CD4-positive, alpha-beta T cell treated with Interleukin-17A for 4 hours (primary cell): ENCODE data around the gene RASAL2.
"Not testable (repeated sequence)": the region's sequence is repeated elsewhere in the genome, so short reads cannot be mapped to it uniquely, and the experiment has no call there.

Experiments
- DNase-seq: peaks from one replicate; pipeline ENCODE4 v3.0.0-alpha.2; 2020; ENCODE audit warnings: mixed read lengths

Gene RASAL2

GRCh38 chr1:178120520-178121052 lies 26.7 kb downstream of the RASAL2 start:
- not testable (repeated sequence) for DNase-seq

- DNase-seq, result no peak
Measured at GRCh38 chr1:178121883-178122282, 28.0 kb downstream of the RASAL2 start.

GRCh38 chr1:178122283-178122682 lies 28.4 kb downstream of the RASAL2 start:
- DNase-seq, result no peak

GRCh38 chr1:178124115-178124514 lies 30.2 kb downstream of the RASAL2 start:
- no peak for DNase-seq

GRCh38 chr1:178126261-178126660 lies 32.4 kb downstream of the RASAL2 start:
- DNase-seq, result no peak

GRCh38 chr1:178126741-178127185 lies 32.9 kb downstream of the RASAL2 start:
- DNase-seq, result no peak

GRCh38 chr1:178127482-178128191 lies 33.7 kb downstream of the RASAL2 start:
- DNase-seq, result no peak

GRCh38 chr1:178133239-178133989 lies 39.5 kb downstream of the RASAL2 start:
- DNase-seq, result no peak

GRCh38 chr1:178134061-178134460 lies 40.2 kb downstream of the RASAL2 start:
- no peak for DNase-seq

- DNase-seq, result no peak
Measured at GRCh38 chr1:178137238-178137637, 43.3 kb downstream of the RASAL2 start.

GRCh38 chr1:178142806-178143205 lies 48.9 kb downstream of the RASAL2 start:
- no peak for DNase-seq

- DNase-seq, result no peak
Measured at GRCh38 chr1:178143730-178144690, 50.1 kb downstream of the RASAL2 start.

GRCh38 chr1:178145605-178146004 lies 51.7 kb downstream of the RASAL2 start:
- no peak for DNase-seq

GRCh38 chr1:178146436-178146835 lies 52.5 kb downstream of the RASAL2 start:
- DNase-seq, result no peak

- no peak for DNase-seq
Measured at GRCh38 chr1:178150610-178151009, 56.7 kb downstream of the RASAL2 start.

GRCh38 chr1:178151831-178152230 lies 57.9 kb downstream of the RASAL2 start:
- no peak for DNase-seq

- DNase-seq, result no peak
Measured at GRCh38 chr1:178155481-178156255, 61.8 kb downstream of the RASAL2 start.

GRCh38 chr1:178160736-178161475 lies 67.0 kb downstream of the RASAL2 start:
- DNase-seq, result no peak

GRCh38 chr1:178161516-178161915 lies 67.6 kb downstream of the RASAL2 start:
- no peak for DNase-seq

GRCh38 chr1:178165196-178165595 lies 71.3 kb downstream of the RASAL2 start:
- DNase-seq, result no peak

- no peak for DNase-seq
Measured at GRCh38 chr1:178166429-178167024, 72.6 kb downstream of the RASAL2 start.
